UCSD-AML1 (cell line): ENCODE results near the gene GADL1.

Experiments used
- DNase-seq: peaks from one replicate; lab custom pipeline; 2025; ENCODE audit not compliant: unreplicated experiment; lab: John Stamatoyannopoulos, UW

The GADL1 gene

GRCh38 chr3:30875505-30875904 lies 19.0 kb downstream of the GADL1 start:
- no peak for DNase-seq

GRCh38 chr3:30873671-30874070 lies 20.8 kb downstream of the GADL1 start:
- DNase-seq = no peak

- no peak for DNase-seq
These were observed 21.6 kb downstream of the GADL1 start for GRCh38 chr3:30872879-30873278.

- DNase-seq = no peak
These were observed 22.7 kb downstream of the GADL1 start for GRCh38 chr3:30871720-30872119.

- no peak for DNase-seq
These were observed 29.6 kb downstream of the GADL1 start for GRCh38 chr3:30864836-30865235.

GRCh38 chr3:30864132-30864531 lies 30.3 kb downstream of the GADL1 start:
- no peak for DNase-seq

- DNase-seq = no peak
These were observed 32.5 kb downstream of the GADL1 start for GRCh38 chr3:30862004-30862403.

- DNase-seq = no peak
These were observed 35.5 kb downstream of the GADL1 start for GRCh38 chr3:30858894-30859389.

- no peak for DNase-seq
These were observed 38.8 kb downstream of the GADL1 start for GRCh38 chr3:30855400-30856292.

GRCh38 chr3:30852833-30853232 lies 41.6 kb downstream of the GADL1 start:
- no peak for DNase-seq

GRCh38 chr3:30848087-30848779 lies 46.2 kb downstream of the GADL1 start:
- DNase-seq = no peak

GRCh38 chr3:30847592-30847991 lies 46.9 kb downstream of the GADL1 start:
- no peak for DNase-seq

GRCh38 chr3:30845606-30846005 lies 48.9 kb downstream of the GADL1 start:
- no peak for DNase-seq

GRCh38 chr3:30843877-30844276 lies 50.6 kb downstream of the GADL1 start:
- DNase-seq = no peak

GRCh38 chr3:30836141-30836540 lies 58.3 kb downstream of the GADL1 start:
- DNase-seq = no peak

- no peak for DNase-seq
These were observed 58.8 kb downstream of the GADL1 start for GRCh38 chr3:30835667-30836066.

GRCh38 chr3:30832961-30833575 lies 61.4 kb downstream of the GADL1 start:
- DNase-seq = no peak

GRCh38 chr3:30827080-30827479 lies 67.4 kb downstream of the GADL1 start:
- DNase-seq = no peak

- no peak for DNase-seq
These were observed 67.9 kb downstream of the GADL1 start for GRCh38 chr3:30826531-30826942.

GRCh38 chr3:30819067-30819798 lies 75.2 kb downstream of the GADL1 start:
- no peak for DNase-seq

- no peak for DNase-seq
These were observed 80.7 kb downstream of the GADL1 start for GRCh38 chr3:30813734-30814133.
